Tongue (tissue), 2 donors: Measurements from ENCODE around the gene TMEM129. TPM values are rescaled to one million over a fixed set of nuclear protein-coding genes. Genes with fewer than 3 reads are reported as not detected.

ENCODE experiments used
- DNase-seq: peaks from one replicate; pipeline ENCODE4 v3.0.0-alpha.2; 2015
- total RNA-seq: library from RNA; depleted of rRNA; stranded (reverse); fragments of >200 nt; gene quantifications from one replicate; pipeline ENCODE4 v1.2.3, GENCODE V29; 2014

The TMEM129 gene
- total RNA-seq, 1 donor from 2014 or later: 22.8 TPM

DNA sequence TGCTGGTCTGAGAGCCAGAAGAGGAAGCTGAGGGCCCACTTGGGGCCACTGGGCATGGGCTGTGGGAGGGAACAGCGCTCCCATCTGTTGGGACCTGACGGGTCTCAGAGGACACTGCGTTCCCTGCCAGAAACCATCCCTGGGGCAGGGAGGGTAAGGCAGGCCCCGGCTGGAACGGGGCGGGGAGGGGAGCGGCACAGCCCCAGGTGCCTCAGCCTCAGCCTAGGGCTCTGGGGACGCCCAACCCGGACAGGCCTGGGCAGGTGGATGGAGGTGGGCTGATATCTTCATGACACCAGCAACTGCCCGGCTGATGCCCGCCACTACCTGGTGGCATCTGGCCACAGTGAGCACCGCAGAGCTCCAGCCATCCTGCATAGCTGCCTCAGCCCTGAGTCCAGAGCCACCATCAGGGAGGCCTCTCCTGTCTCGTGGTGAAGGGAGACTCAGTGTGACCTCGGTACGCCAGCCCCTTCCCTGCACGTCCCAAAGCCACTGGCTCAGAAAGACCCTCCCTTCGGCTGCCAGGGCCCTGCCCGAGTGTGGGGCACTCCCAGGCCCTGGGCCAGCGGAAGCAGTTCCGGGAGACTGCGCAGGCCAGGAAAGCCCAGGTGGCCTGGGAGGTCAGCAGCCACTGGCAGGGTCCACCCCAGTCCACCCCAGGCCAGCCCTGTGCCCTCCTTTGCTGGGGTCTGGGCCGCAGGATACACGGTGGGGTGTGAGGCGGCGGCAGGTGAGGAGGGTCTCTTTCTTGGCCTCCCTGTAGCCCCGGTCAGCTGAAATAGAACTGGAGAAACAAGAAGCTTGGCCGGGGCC is 37.4 kb upstream of the TMEM129 start:
- no peak for DNase-seq

DNA sequence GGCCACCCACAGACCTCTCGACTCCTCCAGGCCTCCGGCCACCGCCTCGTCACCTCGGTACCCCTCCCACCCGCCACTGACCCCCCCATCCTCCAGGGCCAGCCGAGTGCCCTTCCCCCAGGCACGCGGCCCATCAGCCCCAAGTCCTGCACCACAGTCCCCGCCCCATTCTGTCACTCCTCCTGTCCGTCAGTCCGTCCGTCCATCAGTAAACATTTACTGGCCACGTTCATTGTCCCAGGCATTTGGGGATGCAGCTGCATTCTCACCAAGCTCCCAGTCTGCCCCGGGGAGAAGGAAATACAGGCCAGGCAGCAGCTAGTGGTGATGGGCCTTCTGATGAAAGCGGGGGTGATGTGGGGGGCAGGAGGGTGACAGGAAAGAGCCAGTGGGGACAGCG is 36.7 kb upstream of the TMEM129 start:
- no peak for DNase-seq

DNA sequence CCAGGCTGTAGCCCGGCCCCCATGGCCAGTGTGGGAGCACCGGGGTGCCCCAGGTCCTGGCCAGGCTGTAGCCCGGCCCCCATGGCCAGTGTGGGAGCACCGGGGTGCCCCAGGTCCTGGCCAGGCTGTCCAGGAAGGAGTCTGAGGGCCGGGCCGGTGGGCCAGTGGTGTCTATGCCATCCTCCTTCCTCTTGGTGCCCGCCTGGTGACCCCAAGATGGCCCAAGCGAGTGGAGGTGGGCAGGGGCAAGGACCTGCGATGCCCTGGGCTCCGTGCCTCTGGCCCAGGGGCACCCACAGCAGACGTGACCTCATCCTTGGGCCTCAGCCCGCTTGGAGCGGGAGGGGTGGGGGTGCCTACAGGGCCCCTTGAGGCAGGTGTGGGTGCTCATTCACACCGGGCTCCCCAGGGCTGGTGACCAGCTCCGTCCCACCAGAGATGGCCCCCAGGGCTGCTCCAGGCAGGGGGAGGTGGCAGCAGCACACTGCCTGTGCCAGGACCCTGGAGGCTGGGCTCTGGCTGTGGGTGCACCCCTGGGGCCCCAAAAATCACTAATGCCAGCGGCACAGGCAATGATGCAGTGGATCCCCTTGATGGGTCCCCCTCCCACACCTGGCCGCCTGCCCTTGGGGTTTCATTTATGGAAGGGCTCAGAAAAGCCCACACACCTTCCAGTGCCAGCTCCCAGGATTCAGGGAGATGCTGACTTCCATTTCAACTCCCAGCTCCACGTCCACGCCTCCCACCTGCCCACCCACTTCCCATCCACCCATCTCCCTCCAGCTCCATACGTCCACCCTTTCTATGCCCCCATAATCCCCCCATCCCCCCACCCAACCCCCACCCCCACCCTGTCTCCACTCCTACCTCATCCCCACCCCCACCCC is 36.0 kb upstream of the TMEM129 start:
- no peak for DNase-seq

DNA sequence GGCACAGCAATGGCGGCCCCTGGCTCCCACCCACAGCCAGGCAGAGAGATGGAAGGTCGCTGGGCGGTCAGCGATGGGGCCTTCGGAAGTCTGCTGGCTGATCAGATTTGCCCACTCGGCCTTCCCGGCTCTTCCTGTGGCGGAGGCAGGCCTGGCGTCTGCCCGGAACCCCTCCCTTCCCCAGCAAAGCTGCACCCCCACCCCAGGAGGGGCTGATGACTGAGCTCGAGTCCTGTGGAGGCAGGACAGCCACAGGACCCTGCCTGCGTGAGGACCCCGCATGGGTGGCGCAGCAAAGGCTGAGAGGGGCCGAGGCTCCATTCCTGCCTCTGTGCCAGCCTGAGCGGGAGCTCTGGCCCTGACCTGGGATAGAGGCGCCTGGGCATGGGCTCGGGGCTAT is 35.0 kb upstream of the TMEM129 start:
- DNase-seq: no peak

DNA sequence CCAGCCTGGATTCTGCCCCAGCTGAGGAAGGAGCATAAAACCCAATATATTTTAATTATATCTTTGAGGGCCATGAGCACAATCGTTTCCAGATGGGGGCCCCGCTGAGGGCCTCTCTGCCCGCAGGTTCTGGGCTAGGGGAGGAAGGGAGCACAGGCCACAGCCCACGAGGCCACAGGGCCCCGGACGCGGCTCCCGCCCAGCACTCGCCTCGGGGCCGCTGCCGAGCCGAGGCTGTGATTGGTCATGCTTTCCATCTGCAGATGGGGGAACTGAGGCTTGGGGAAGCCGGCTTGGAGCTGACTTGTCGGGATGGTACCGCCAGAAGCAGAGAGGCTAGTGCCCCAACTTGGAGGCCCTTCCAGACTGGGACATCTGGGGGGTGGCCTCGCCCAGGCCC is 34.2 kb upstream of the TMEM129 start:
- no peak for DNase-seq

DNA sequence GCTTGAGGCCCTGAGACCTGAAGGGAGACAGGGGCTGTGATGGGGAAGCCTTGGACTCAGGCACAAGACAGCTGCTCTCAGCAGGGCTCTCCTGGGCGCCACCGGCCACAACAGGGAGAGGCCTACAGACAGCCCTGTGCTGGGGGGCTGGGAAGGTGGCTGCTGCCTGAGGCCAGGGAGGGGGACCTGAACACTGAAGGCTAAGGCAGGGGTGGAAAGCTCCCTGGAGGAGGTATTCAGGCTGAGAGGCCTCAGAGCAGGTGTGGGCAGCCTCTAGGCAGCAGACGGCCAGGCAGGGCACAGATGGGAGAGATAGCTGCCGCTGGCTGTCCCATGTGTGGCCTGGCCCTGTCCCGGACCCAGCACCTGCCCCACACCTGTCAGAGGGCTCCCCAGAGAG is 33.2 kb upstream of the TMEM129 start:
- DNase-seq: no peak

DNA sequence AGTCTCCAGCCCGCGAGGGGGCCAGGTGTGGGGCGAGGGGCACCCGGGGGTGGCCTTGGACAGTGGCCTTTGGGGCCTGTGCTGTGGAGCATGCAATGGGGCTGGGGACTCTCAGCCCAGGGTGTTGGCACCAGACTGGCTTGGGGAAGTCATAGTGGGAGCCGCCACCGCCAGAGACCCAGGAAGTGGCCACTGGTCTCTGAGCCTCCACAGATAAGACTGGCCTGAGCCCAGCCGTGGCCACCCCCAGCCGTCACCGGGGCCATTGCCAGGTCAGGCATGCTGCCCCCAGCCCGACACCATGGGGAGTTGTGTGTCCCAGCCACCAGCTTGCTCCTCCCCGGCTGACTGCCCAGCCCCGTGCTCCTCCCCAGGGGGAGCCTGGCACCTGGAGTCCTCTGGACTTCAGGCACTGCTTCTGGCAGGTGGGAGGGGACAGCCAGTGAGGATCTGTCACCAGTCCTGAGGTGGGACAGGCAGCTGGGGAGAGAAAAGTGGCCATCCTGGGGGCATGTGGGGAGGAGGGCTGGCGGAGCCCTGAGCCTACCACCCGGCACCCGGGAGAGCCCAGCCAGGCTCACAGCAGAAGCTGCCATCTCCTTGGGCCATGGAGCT is 32.7 kb upstream of the TMEM129 start:
- no peak for DNase-seq

DNA sequence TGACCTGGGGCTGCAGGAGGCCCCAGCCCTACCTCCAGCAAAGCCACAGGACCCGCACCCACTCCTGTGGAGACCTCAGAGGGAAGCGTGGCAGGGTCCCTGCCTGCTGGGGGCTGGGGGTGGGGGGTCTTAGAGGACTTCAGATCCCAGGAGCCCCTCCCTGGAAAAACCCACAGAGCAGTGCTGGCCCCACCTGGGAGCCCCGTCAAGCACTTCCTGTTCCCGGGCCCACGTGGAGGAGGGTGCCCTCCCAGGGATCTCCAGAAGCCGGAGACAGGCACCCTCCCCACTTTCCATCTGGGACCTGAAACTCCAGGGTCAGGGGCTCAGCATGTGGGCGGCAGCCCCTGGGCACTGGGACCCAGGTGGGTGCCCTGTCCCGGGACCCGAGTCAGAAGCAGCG is 32.2 kb upstream of the TMEM129 start:
- DNase-seq: no peak

DNA sequence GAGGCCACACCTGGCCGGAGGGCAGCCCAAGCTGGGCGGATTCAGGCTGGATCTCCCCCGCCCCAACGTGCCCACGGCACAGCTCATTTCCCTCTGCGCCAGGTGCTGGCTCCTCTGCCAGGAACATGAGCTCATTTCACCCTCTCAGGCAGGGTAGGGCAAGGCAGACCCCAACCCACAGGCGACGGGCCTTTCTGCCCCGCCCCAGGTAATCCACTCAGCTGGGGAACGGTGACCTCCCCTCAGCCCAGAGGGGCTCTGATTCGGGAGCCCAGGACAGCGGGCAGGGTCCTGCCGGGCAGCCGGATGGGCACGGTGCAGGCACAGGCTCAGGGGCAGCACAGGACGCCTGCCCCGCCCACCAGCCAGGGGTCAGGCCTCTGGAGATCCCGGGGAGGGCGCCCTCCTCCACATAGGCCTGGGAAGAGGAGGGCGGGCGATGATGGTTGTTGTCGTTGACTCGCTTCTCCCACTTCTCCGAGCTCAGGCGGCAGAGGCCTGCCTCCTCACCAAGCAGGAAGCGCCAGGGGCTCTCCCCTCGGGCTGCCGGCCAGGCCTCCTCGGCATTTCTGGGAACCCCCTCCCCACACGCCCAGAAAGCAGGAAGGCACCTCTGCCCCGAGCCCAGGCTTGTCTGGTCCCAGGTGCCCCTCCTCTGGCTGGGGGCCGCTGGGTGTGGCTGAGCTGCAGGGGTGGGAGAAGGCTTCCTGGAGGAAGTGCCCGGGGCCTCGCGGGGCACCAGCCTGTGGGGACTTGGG is 31.3 kb upstream of the TMEM129 start:
- no peak for DNase-seq

DNA sequence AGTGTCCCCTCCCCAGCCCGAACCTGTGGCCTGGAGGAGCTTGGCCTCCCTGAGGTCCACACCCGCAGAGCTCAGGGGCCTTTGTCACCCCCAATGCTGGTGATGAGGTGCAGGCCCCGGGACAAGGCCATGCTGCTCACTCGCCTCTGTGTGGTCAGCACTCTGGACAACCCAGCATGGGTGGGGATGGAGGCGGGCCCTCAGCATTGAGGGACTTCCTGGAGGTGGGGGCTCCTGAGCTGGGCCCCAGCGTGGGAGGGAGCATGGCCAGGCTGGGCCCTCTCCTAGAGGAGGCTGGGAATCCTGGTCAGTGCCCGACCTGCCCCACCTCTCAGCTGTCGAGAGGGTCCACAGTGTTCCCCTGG is 30.8 kb upstream of the TMEM129 start:
- DNase-seq: no peak

DNA sequence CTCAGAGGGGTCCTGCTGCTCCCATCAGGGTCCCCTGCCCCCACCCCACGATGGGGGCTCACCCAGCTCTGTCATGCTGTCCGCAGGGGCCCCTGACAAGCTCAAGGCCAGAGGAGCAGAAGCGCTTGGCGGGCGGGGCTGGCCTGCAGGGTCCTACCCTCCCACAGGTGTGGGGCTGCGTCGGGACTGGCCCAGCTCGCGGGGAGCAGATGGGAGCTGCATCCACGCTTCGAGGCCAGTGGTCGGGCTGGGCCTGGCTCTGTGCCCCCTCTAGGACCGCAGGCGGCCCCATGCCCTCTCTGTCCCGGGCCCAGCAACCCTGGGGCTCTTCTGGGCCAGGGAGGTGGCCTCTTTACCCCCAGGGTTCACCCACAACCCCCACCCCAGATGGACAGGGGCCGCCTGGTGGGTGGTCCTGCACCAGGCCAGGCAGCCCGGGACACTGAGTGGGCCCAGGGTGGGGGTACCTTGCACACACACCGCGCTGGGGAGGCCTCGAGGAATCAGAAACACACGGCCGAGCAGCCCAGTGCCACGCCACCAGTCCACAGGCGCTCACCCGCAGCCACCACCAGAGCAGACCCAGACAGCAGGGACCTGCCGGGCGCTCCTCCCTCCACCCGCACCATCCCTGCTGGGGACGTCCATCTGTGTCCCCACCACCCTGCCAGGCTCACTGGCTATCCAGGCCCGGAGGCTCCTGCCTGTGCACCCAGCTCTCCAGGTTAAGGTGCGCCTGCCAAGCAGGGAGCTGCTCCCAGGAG is 30.2 kb upstream of the TMEM129 start:
- no peak for DNase-seq

DNA sequence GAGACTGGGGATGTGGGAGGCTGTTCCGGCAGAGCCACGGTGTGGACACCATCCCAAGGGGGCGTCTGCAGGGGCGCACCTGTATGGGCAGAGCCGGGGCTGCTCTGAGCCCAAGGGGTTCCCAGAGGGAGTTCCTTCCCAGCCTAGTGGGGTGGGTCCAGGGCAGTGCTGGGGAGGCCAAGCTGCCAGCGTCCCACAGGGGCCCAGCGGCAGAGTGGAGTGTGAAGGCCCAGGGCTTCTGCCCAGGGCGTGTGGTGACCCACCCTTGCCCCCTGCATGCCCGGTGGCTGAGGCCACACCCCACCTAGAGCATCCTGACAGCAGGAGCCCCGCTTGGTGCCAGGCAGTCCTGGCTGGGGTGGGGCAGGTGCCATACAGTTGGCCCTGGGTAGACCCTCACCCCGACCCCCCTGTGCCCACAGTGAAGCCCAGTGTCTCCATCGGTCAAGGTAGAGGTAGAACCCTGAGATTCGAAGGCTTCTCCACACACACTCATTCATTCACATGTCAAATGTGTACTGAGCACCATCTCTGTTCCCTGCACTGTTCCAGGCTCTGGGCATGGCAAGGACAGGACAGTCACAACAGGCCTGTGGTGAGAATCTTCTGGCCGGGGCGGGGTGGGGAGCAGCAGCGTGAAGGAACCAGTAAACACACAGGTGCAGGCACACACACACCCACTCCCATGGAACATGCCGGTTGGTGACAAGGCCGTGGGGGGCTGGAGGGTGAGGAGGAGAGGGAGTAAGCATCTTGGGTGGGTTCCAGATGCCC is 29.4 kb upstream of the TMEM129 start:
- no peak for DNase-seq

DNA sequence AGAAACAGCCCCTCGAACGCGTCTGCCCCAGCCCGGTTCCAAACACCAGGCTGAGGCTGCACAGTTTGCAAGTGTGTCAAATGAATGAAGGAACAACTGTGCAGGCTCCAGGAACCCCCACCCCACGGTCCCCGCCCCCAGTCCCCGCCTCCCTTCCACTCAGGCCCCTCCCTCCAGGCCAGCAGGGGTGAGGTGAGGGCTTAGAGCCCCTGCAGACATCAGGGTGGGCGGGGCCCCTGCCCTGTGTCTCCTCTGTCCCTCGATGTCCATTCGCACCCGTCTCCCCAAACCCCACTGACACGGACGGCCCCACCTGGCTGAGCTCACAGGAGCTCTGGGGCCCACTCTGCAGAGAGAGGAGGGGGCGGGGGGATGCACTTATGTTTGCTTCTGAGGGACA is 28.7 kb upstream of the TMEM129 start:
- DNase-seq: no peak

DNA sequence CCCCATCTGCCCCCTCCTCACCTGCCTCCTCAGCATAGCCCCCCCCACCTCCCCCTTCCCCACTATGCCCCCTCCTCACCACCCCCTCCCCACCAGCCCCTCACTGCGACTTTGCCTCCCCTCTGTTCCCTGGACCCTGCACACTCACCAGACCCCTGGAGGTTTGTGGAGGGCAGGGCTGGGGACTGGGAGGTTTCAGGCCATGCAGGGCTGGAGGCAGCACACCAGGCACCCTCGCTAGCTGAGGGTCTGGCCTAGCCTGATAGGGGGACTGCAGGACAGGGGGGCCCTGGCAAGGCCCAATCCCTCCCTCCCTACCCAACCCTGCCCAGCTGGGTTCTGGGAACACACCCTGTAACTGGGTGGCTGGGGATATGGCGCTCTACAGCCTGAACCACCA is 28.2 kb upstream of the TMEM129 start:
- DNase-seq: no peak

DNA sequence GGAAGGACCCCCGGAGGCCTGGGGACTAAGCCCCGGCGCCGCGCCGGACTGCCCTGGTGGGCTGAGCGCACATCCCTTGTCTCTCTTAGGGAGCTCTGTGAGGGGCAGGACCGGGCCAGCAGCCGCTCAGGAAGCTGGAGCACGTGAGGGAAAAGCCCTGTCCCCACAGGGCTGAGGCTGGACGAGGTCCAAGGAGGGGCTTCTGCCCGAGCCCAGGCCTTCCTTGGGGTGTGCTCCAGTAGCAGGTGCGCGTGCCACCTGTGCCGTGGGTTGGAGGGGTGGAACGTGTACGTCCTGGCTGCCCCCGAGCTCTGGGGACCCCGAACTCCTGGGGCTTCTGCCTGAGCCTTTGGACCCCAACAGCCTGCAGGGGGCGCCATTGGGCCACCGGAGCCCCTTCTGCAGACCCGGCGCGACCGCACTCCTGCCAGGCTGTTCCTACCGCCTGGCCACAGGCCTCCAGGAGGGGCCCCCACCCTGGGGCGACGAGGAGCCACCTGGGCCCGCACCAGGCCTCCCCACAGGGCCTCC is 27.4 kb upstream of the TMEM129 start:
- peak; percentile 86 for DNase-seq

DNA sequence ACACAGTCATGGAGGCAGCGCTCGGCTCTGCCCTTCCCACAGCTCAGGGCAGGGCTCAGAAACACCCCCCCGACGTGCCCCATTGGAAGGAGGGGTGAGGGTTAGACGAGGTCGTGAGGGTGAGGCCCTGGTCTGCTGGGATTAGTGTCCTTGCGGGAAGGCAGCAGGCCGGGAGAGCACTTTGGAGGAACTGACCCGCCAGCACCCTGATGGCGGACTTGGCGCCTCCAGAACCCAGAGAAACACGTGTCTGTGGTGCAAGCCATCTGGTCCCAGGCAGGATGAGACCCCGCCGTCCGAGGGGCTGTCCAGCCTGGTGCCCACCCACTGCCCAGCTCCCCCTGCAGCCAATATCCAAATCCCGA is 26.5 kb upstream of the TMEM129 start:
- DNase-seq: no peak

DNA sequence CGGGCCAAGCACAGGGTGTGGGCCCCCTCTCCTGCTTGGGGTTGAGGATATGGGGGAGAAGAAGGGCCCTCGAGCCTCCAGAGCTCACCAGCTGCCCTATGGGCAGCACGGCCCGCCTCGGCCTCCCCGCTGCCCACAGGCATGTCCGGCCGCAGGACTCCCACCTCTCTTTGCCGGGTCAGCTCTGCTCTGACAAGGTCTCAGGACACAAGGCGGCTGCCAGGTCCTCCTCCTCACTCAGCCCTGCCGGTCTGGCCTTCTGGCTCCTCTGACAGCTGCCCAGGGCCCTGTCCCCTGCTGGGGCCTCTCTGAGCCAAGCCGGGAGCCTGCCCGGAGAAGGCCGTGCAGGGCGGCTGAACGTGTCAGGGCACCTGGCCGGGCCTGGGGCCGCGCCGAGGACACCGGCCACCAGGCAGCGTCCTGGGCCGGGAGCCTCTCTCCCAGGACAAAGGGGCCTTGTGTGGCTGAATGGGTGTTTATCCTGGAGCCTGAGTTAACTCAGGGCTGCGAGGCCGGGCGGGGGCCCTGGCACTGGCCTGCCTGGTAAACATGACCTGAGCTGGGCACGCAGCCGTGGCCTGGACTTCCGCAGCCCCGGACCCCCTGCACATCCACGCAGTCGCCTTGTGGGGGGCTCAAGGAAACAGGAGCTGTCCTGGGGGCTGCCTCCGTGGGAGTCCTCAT is 25.9 kb upstream of the TMEM129 start:
- DNase-seq: no peak

DNA sequence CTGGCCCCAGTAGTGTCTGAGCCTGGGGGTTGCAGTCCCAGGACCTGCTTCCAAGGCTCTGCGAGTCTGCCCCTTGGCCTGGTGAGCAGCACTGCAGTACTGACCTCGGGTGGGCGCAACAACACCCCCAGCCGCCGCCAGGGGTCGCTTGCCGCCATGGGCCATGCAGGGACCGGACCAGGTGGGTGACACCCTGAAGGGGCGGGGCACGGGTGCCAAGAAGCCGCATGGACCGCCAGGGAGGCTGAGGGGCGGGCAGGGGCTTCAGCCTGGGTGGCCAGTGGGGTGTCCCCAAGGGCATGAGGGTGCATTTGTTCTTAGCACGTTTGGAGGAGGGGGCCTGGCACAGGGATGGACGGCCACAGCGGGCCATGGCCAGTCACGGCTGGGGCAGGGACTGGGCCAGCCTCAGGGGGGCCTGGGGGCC is 25.2 kb upstream of the TMEM129 start:
- peak; percentile 79 for DNase-seq

DNA sequence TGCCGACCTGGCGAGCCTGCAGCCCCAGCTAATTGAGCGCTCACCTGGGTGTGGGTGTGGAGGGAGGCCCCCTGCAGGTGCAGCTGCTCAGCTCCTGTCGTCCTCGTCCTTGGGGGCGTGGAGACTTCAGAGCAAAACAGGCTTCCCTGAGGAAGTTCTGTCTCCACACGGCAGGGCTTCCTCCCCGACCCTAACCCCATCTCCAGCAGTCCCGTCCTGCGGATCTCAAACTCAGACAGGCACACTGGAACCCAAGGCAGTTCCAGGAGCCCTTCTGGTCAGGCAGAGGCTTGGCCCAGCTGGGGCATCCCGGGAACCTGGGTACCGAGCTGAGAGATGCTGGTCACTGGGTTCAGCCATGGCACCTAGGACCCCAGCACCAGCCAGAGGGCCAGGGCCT is 24.6 kb upstream of the TMEM129 start:
- no peak for DNase-seq

DNA sequence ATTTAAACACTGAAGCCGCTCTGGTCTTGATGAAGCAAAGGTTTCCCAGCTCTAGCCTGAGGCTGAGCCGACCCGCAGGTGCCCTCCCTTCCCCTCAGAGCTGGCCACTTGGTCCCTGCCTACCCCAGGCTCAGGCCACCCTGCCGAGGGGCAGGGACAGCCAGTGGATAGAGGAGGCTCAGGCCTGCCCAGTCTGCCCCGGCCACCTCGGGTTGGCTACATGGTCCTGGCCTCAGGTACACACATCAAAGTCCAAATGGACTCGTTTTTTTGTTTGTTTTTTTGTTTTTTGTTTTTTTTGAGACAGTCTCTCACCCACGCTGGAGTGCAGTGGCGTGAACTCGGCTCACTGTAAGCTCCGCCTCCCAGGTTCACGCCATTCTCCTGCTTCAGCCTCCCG is 24.0 kb upstream of the TMEM129 start:
- no peak for DNase-seq
